HCT116 (cell line): Measurements from ENCODE around the gene DOCK4. TPM values are rescaled to one million over a fixed set of nuclear protein-coding genes. Genes with fewer than 3 reads are reported as not detected.

Experiments used
- ATAC-seq: fragments of 200-7000 bp; cut with Tn5 transposase; 2 replicates; pipeline ENCODE4 v1.9.1; 2020; ENCODE audit warnings: mild to moderate bottlenecking, moderate library complexity
- BruUV-seq: library from RNA; stranded (reverse); fragments of 400-500 nt; replicated peaks from 2 replicates; lab custom pipeline; 2021; lab: Mats Ljungman, UMichigan
- CTCF ChIA-PET: fragments of 300-600 bp; sonication (Branson Sonifier 250); formaldehyde crosslinking; loops from one replicate; lab custom pipeline; 2021; ENCODE audit warnings: antibody characterized with exemption; lab: Charles Lee
- POLR2A ChIA-PET: fragments of 300-600, 350-600 bp; sonication (Branson Sonifier 250); formaldehyde crosslinking; loops from one replicate; lab custom pipeline; 2021; ENCODE audit warnings: antibody characterized with exemption; lab: Charles Lee
- RAD21 ChIA-PET, 2 experiments: fragments of 300-600 bp; sonication (Branson Sonifier 250); formaldehyde crosslinking; loops; one replicate each; lab custom pipeline; 2023; ENCODE audit warnings: low total read pairs in 2 of 2; ENCODE audit not compliant: uncharacterized antibody in 2 of 2, unreplicated experiment in 2 of 2, low non-redundant PET in 1 of 2; lab: Charles Lee
- DNase-seq: peaks from one replicate; pipeline ENCODE4 v3.0.0-alpha.2; 2010; ENCODE audit warnings: low read depth, low spot score
- H2AFZ ChIP-seq: fragments of 200-600 bp; shearing (Covaris generic), sonication (generic); 2 replicates; pipeline ENCODE4 v1.6.1; 2017; ENCODE audit warnings: low read depth, mixed run types, mixed read lengths, antibody characterized with exemption, low read length; ENCODE audit not compliant: poor library complexity, severe bottlenecking
- H3K27ac ChIP-seq: 2 replicates; pipeline ENCODE4 v1.5.1; 2012; ENCODE audit warnings: low read depth, low read length
- H3K27me3 ChIP-seq: fragments of 200-600 bp; sonication (generic); 2 replicates; pipeline ENCODE4 v1.6.1; 2016; ENCODE audit warnings: mixed run types, low read length, mixed read lengths; ENCODE audit not compliant: insufficient read depth
- H3K36me3 ChIP-seq, 2 experiments: fragments of 200-500 bp in 1 of 2; fragments of 200-600 bp in 1 of 2; sonication (Bioruptor generic) in 1 of 2; sonication (generic) in 1 of 2; 2 replicates each; pipeline versions ENCODE4 v1.5.1 to v1.6.1; 2014 to 2016; ENCODE audit warnings: low read length in 2 of 2, inconsistent platforms in 1 of 2, mixed read lengths in 1 of 2, mixed run types in 1 of 2; ENCODE audit not compliant: insufficient read depth in 2 of 2, control insufficient read depth in 1 of 2
- H3K4me1 ChIP-seq, 2 experiments: fragments of 200-600 bp in 1 of 2; sonication (generic) in 1 of 2; 2 replicates each; pipeline versions ENCODE4 v1.5.1 to v1.6.1; 2012 to 2017; ENCODE audit warnings: low read length in 2 of 2, inconsistent platforms in 1 of 2, mild to moderate bottlenecking in 1 of 2, mixed read lengths in 1 of 2, mixed run types in 1 of 2, moderate library complexity in 1 of 2; ENCODE audit not compliant: insufficient read depth in 2 of 2, control insufficient read depth in 1 of 2
- H3K4me2 ChIP-seq: fragments of 200-600 bp; sonication (generic); 2 replicates; pipeline ENCODE4 v1.6.1; 2017; ENCODE audit warnings: mixed run types, low read length, mixed read lengths
- H3K4me3 ChIP-seq, 2 experiments: fragments of 200-600 bp in 1 of 2; sonication (generic) in 1 of 2; replicated peaks in 1 of 2; 2 replicates each; pipeline ENCODE4 v1.5.1; 2011 to 2016; ENCODE audit warnings: low read length in 2 of 2, control low read depth in 1 of 2, low read depth in 1 of 2, mild to moderate bottlenecking in 1 of 2, mixed read lengths in 1 of 2, mixed run types in 1 of 2
- H3K79me2 ChIP-seq: fragments of 200-600 bp; sonication (generic); 2 replicates; pipeline ENCODE4 v1.6.1; 2017; ENCODE audit warnings: mild to moderate bottlenecking, mixed run types, low read length, moderate library complexity, mixed read lengths; ENCODE audit not compliant: insufficient read depth
- H3K9ac ChIP-seq: fragments of 200-600 bp; sonication (generic); 2 replicates; pipeline ENCODE4 v1.6.1; 2016; ENCODE audit warnings: low read length, mixed read lengths
- H3K9me2 ChIP-seq: fragments of 200-600 bp; sonication (generic), shearing (Covaris generic); 2 replicates; pipeline ENCODE4 v1.6.1; 2017; ENCODE audit warnings: mixed run types, mild to moderate bottlenecking, moderate library complexity; ENCODE audit not compliant: insufficient read depth
- H3K9me3 ChIP-seq, 2 experiments: fragments of 200-500 bp in 1 of 2; fragments of 200-600 bp in 1 of 2; sonication (Bioruptor generic) in 1 of 2; sonication (generic) in 1 of 2; 2 replicates each; pipeline ENCODE4 v1.6.1; 2014 to 2017; ENCODE audit warnings: low read length in 2 of 2, mixed read lengths in 2 of 2, inconsistent platforms in 1 of 2, low read depth in 1 of 2, mild to moderate bottlenecking in 1 of 2, mixed run types in 1 of 2, moderate library complexity in 1 of 2; ENCODE audit not compliant: control insufficient read depth in 1 of 2, insufficient read depth in 1 of 2
- H4K20me1 ChIP-seq: fragments of 200-600 bp; sonication (generic), shearing (Covaris generic); 2 replicates; pipeline ENCODE4 v1.6.1; 2017; ENCODE audit warnings: mixed run types, mild to moderate bottlenecking, moderate library complexity; ENCODE audit not compliant: insufficient read depth
- CEBPB ChIP-seq: IDR thresholded peaks from 2 replicates; pipeline ENCODE4 v1.6.1; 2012; ENCODE audit warnings: low read depth
- EGR1 ChIP-seq: IDR thresholded peaks from 2 replicates; pipeline ENCODE4 v1.6.1; 2012; ENCODE audit warnings: low read depth
- ELF1 ChIP-seq: IDR thresholded peaks from 2 replicates; pipeline ENCODE4 v1.6.1; 2012; ENCODE audit warnings: low read depth, borderline replicate concordance
- EZH2 ChIP-seq: fragments of 200-600 bp; sonication (generic); IDR thresholded peaks from 2 replicates; pipeline ENCODE4 v1.6.1; 2017; ENCODE audit warnings: antibody characterized with exemption, mixed run types
- EZH2phosphoT487 ChIP-seq: fragments of 200-600 bp; IDR thresholded peaks from 2 replicates; pipeline ENCODE4 v1.6.1; 2018; ENCODE audit warnings: antibody characterized with exemption, borderline replicate concordance
- JUND ChIP-seq: IDR thresholded peaks from 2 replicates; pipeline ENCODE4 v1.6.1; 2012
- POLR2A ChIP-seq: IDR thresholded peaks from 2 replicates; pipeline ENCODE4 v1.7.0; 2011; ENCODE audit warnings: borderline replicate concordance; ENCODE audit not compliant: insufficient read depth, insufficient read length; ENCODE audit errors: extremely low read depth
- RAD21 ChIP-seq: IDR thresholded peaks from 2 replicates; pipeline ENCODE4 v1.6.1; 2012; ENCODE audit warnings: low read depth, mild to moderate bottlenecking
- SIN3A ChIP-seq: IDR thresholded peaks from 2 replicates; pipeline ENCODE4 v1.6.1; 2012; ENCODE audit warnings: low read depth
- SP1 ChIP-seq: IDR thresholded peaks from 2 replicates; pipeline ENCODE4 v1.6.1; 2012; ENCODE audit warnings: low read depth
- TCF7L2 ChIP-seq: IDR thresholded peaks from 2 replicates; pipeline ENCODE4 v1.7.0; 2011; ENCODE audit warnings: borderline replicate concordance, inconsistent platforms; ENCODE audit not compliant: insufficient read depth, insufficient read length; ENCODE audit errors: extremely low read depth
- YY1 ChIP-seq: IDR thresholded peaks from 2 replicates; pipeline ENCODE4 v1.6.1; 2011; ENCODE audit warnings: low read length, low read depth, moderate library complexity, mild to moderate bottlenecking; ENCODE audit not compliant: insufficient replicate concordance; ENCODE audit errors: extremely low read depth
- ZBTB33 ChIP-seq: IDR thresholded peaks from 2 replicates; pipeline ENCODE4 v1.6.1; 2011; ENCODE audit warnings: mild to moderate bottlenecking, low read length, moderate library complexity; ENCODE audit not compliant: insufficient replicate concordance; ENCODE audit errors: extremely low read depth
- intact Hi-C: fragments of 100-400 bp; cut with micrococcal nuclease; formaldehyde crosslinking; loops from 2 replicates; pipeline ENCODE4 v1.10.0; 2022
- total RNA-seq: library from RNA; stranded (reverse); gene quantifications from one replicate; pipeline ENCODE4 v1.2.1, GENCODE V29; 2021; ENCODE audit not compliant: unreplicated experiment
- TF ChIP-seq, protein P1 (sequence below): IDR thresholded peaks from 2 replicates; pipeline ENCODE4 v1.6.1; 2012
- TF ChIP-seq, protein P2 (sequence below), 3 experiments: fragments of 200-600 bp in 1 of 3; sonication (generic) in 1 of 3; IDR thresholded peaks in 2 of 3; conservative IDR thresholded peaks in 1 of 3; 2 replicates each; pipeline ENCODE4 v1.5.1; 2012 to 2017; ENCODE audit warnings: low read depth in 2 of 3, low read length in 2 of 3, antibody characterized with exemption in 1 of 3, borderline replicate concordance in 1 of 3, control low read depth in 1 of 3, mild to moderate bottlenecking in 1 of 3, mixed read lengths in 1 of 3, mixed run types in 1 of 3, moderate library complexity in 1 of 3; ENCODE audit not compliant: insufficient read depth in 1 of 3

Gene DOCK4
- total RNA-seq, 1 experiment from 2014 or later, result 2.2 TPM

- Histone ChIP-seq H3K79me2 (no peaks in the 10 kb centered on the region), H3K9ac (no peak overlapping the region), H3K4me1 (no peaks in the 10 kb centered on the region), H3K36me3 (no peaks in the 10 kb centered on the region), H3K27me3 (no peaks in the 10 kb centered on the region), H3K4me3 (no peak overlapping the region), H3K9me2 (no peaks in the 10 kb centered on the region), H3K4me2 (no peak overlapping the region), H4K20me1 (no peaks in the 10 kb centered on the region), H3K9me3 (no peaks in the 10 kb centered on the region), H3K27ac (no peak overlapping the region), H2AFZ (no peak overlapping the region)
- intact Hi-C loops, result no loop called here
- RAD21 ChIA-PET, result no interaction called here
- CTCF ChIA-PET, result interaction anchor here (1.3 kb wide), 1 partner anchor 12 kb away, joined by 4 read pairs; no protein-coding TSS in a partner anchor
- no peak for TF ChIP-seq POLR2A
- TF ChIP-seq, protein P1, sequence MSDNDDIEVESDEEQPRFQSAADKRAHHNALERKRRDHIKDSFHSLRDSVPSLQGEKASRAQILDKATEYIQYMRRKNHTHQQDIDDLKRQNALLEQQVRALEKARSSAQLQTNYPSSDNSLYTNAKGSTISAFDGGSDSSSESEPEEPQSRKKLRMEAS, result no peak
- TF ChIP-seq EZH2, result no peak
- no peak for TF ChIP-seq ZBTB33
- no peak for TF ChIP-seq RAD21
- TF ChIP-seq SP1, result no peak
- TF ChIP-seq, protein P2, sequence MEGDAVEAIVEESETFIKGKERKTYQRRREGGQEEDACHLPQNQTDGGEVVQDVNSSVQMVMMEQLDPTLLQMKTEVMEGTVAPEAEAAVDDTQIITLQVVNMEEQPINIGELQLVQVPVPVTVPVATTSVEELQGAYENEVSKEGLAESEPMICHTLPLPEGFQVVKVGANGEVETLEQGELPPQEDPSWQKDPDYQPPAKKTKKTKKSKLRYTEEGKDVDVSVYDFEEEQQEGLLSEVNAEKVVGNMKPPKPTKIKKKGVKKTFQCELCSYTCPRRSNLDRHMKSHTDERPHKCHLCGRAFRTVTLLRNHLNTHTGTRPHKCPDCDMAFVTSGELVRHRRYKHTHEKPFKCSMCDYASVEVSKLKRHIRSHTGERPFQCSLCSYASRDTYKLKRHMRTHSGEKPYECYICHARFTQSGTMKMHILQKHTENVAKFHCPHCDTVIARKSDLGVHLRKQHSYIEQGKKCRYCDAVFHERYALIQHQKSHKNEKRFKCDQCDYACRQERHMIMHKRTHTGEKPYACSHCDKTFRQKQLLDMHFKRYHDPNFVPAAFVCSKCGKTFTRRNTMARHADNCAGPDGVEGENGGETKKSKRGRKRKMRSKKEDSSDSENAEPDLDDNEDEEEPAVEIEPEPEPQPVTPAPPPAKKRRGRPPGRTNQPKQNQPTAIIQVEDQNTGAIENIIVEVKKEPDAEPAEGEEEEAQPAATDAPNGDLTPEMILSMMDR (IDR thresholded peaks at IDR 0.05 in 2 of 3, conservative IDR thresholded peaks at IDR 0.05 in 1 of 3; ENCODE audit: borderline replicate concordance in 1 of 3, insufficient read depth in 1 of 3, low read depth in 2 of 3, low read length in 2 of 3), result no peak
- TF ChIP-seq JUND, result no peak
- no peak for TF ChIP-seq EGR1
- TF ChIP-seq ELF1, result no peak
- TF ChIP-seq TCF7L2, result no peak
- TF ChIP-seq SIN3A, result no peak
- no peak for TF ChIP-seq YY1
- TF ChIP-seq CEBPB, result no peak
- no peak for TF ChIP-seq EZH2phosphoT487
- no peak for ATAC-seq
- no peak for DNase-seq
- no TSS peak for BruUV-seq
- POLR2A ChIA-PET, result no interaction called here
Observed at GRCh38 chr7:111867348-111867931, 338.8 kb downstream of the DOCK4 start.
